ENCODE results near the gene DEDD2.

- TF ChIP-seq, protein P1, sequence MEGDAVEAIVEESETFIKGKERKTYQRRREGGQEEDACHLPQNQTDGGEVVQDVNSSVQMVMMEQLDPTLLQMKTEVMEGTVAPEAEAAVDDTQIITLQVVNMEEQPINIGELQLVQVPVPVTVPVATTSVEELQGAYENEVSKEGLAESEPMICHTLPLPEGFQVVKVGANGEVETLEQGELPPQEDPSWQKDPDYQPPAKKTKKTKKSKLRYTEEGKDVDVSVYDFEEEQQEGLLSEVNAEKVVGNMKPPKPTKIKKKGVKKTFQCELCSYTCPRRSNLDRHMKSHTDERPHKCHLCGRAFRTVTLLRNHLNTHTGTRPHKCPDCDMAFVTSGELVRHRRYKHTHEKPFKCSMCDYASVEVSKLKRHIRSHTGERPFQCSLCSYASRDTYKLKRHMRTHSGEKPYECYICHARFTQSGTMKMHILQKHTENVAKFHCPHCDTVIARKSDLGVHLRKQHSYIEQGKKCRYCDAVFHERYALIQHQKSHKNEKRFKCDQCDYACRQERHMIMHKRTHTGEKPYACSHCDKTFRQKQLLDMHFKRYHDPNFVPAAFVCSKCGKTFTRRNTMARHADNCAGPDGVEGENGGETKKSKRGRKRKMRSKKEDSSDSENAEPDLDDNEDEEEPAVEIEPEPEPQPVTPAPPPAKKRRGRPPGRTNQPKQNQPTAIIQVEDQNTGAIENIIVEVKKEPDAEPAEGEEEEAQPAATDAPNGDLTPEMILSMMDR (IDR thresholded peaks at IDR 0.05) = no peak
- TF ChIP-seq POLR2A (IDR thresholded peaks at IDR 0.05) = no peak
Measured at GRCh38 chr19:42229855-42230351, 12.4 kb upstream of the DEDD2 start.
